Activated T-helper 1 cell treated with anti-CD3 and anti-CD28 coated beads, Interleukin-12 subunit alpha, Interleukin-12 subunit beta, Interleukin-2, Interleukin-4 antibody, amounts not matched to agents 30 ng/mL and 10 ng/mL and 1 ng/mL, durations not matched to agents 14 hours and 24 hours and 36 hours (primary cell): ENCODE measurements around the gene TMEM203. TPM values are rescaled to one million over a fixed set of nuclear protein-coding genes. Genes with fewer than 3 reads are reported as not detected.

Source experiments
- DNase-seq: peaks from one replicate; pipeline ENCODE4 v3.0.0; 2021; ENCODE audit warnings: low spot score
- H3K27ac Mint-ChIP-seq: one replicate; pipeline ENCODE4 v1.8.0; 2021; ENCODE audit warnings: mild to moderate bottlenecking, mixed read lengths
- H3K27me3 Mint-ChIP-seq: one replicate; pipeline ENCODE4 v1.8.0; 2022; ENCODE audit warnings: mild to moderate bottlenecking, moderate library complexity, mixed read lengths; ENCODE audit not compliant: insufficient read depth
- H3K36me3 Mint-ChIP-seq: one replicate; pipeline ENCODE4 v1.8.0; 2021; ENCODE audit warnings: low read depth, mixed read lengths
- H3K4me1 Mint-ChIP-seq: one replicate; pipeline ENCODE4 v1.8.0; 2021; ENCODE audit warnings: low read depth, mixed read lengths
- H3K4me3 Mint-ChIP-seq: one replicate; pipeline ENCODE4 v1.8.0; 2021; ENCODE audit warnings: mild to moderate bottlenecking, moderate library complexity, mixed read lengths
- H3K9me3 Mint-ChIP-seq: one replicate; pipeline ENCODE4 v1.8.0; 2021; ENCODE audit warnings: mixed read lengths
- intact Hi-C: fragments of 100-400 bp; cut with micrococcal nuclease; formaldehyde crosslinking; loops from one replicate; pipeline ENCODE4 v1.15.1; 2024
- total RNA-seq: library from RNA; stranded (reverse); gene quantifications from 2 replicates; pipeline ENCODE4 v1.2.3, GENCODE V29; 2022

TMEM203 gene
- total RNA-seq = 40.5 and 41.5 TPM in 2 replicates

GRCh38 chr9:137205126-137206069, at the start of gene TMEM203, which contains the start of gene NDOR1:
TMEM203 (minus strand) TSS chr9:137205648; CDS start chr9:137205414, 234 bp downstream.
NDOR1 (plus strand) TSS chr9:137205700; CDS start chr9:137205778, 78 bp downstream.
- Mint-ChIP-seq H3K9me3 (no peaks in the 10 kb centered on the region), H3K4me3 (peak within 1 kb of the TSS; percentile 95), H3K4me1 (peaks cover 42% of the 10 kb centered on the region), H3K36me3 (peaks cover 22% of the 10 kb centered on the region), H3K27ac (peak within 1 kb of the TSS; percentile 87), H3K27me3 (no peaks in the 10 kb centered on the region)
- DNase-seq = peak; percentile 93
- intact Hi-C loops = loop anchor here (1.0 to 2.0 kb wide), 4 partner anchors 17 to 55 kb away; partner anchors contain the start of genes ANAPC2, NELFB and SSNA1

DNA sequence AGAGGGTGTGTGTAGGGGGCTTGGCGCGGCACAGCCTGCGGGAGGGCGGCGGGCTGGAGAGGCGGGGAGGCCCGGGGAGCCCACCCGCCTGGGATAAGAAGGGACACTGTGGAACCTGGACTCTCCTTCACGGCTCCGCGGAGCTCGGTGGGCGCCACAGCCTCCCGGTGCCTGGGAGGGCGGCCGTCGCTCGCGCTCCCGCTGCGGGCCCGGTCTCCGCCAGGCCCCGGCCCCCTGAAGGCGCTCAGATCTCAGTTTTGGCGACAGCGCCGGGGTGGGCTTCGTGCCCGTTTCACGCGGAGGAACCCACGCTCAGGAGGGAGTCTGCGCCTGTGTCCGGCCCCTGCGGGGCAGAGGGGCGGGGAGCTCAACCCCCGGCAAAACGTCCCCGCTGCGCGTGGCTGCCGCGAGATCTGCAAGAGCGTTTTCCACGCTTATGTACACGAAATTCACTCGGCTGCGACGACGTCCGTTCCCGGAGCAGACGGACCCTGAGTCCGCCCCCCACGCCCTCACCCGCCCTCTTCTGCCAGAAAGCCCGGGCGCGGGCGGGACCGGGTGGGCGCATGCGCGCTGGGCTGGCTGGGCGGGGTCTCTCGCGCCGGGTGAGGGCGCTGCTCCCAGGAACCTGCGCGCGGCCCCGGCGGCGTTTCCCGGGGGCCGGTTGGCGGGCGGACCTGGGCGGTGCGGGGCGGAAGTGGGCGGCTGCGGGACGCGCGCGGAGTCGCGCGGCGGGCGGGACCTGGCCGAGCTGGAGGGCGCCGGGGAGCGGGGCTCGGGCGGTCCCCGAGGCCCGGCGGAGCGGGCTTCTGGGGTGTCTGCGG, 49.4 kb upstream of the TMEM203 start, which contains the start of gene NELFB:
Gene NELFB (plus strand): TSS at position 704 of the 824 bp plus-strand sequence.
- DNase-seq = peak; percentile 97
- peak within 1 kb of the TSS; percentile 90 for H3K4me3 Mint-ChIP-seq
- peak within 1 kb of the TSS; percentile 87 for H3K27ac Mint-ChIP-seq
- H3K4me1 Mint-ChIP-seq = peaks cover 5% of the 10 kb centered on the region
- intact Hi-C loops = loop anchor here (1.0 kb wide), 6 partner anchors 14 to 296 kb away; partner anchors contain the start of genes ANAPC2, MRPL41, NDOR1 and SSNA1
- H3K9me3 Mint-ChIP-seq = no peaks in the 10 kb centered on the region
- H3K27me3 Mint-ChIP-seq = peaks cover 2% of the 10 kb centered on the region
- peaks cover 7% of the 10 kb centered on the region for H3K36me3 Mint-ChIP-seq

DNA sequence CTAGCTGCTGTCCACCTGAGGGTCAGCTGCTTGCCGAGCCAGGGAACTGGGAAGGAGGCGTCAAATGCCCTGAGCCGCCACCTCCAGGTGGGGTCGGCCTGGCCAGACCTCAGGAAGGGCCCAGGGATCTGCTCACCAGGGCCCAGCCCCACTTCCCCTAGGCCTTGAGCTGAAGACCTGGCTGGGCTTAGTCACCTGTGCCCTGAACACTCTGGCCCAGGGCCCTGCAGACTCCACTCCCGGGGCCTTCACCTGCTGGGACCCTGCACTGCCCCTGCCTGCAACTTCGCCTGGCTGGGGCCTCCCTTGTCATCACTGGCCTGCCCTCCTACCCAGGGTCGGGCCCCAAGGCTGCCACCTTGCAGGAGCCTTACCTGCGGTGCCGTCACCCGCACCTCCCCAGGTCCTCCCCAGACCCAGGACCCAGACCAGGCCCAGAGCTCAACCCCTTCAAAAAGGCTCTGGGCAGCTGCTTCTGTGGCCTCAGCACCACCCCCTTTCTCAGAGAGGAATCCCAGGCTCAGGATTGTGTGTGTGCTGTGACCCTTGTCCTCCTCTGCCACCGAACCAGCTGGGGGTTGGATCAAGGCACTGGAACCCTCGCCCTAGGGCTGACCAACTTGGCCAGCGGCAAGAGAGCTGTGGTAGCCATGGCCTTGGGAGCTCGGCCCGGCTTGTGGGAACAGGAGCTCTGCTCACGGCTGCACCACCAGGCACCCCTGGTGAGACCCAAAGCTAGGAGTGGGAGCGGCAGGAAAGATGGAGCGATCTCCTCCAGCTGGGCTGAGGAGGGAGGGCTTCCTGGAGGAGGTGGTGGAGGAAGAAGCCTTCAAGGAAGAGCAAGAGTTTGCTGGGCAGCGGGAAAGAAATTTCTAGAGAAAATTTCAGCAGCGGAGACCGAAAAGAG, 48.5 kb upstream of the TMEM203 start:
- peak overlapping the region; percentile 87 for H3K4me3 Mint-ChIP-seq
- H3K27ac Mint-ChIP-seq = peak overlapping the region; percentile 87
- DNase-seq = no peak
- H3K36me3 Mint-ChIP-seq = peaks cover 3% of the 10 kb centered on the region
- intact Hi-C loops = no loop called here
- no peaks in the 10 kb centered on the region for H3K9me3 Mint-ChIP-seq
- H3K27me3 Mint-ChIP-seq = peaks cover 2% of the 10 kb centered on the region
- H3K4me1 Mint-ChIP-seq = peaks cover 5% of the 10 kb centered on the region

- H3K4me1 Mint-ChIP-seq = peaks cover 5% of the 10 kb centered on the region
- DNase-seq = no peak
- no peak overlapping the region for H3K27ac Mint-ChIP-seq
- intact Hi-C loops = no loop called here
- no peaks in the 10 kb centered on the region for H3K36me3 Mint-ChIP-seq
- peaks cover 2% of the 10 kb centered on the region for H3K27me3 Mint-ChIP-seq
- no peak overlapping the region for H3K4me3 Mint-ChIP-seq
- no peaks in the 10 kb centered on the region for H3K9me3 Mint-ChIP-seq
Measured at GRCh38 chr9:137252555-137253506, 47.4 kb upstream of the TMEM203 start.

- Mint-ChIP-seq H3K27ac (no peak overlapping the region), H3K4me3 (no peak overlapping the region), H3K9me3 (no peaks in the 10 kb centered on the region), H3K4me1 (peaks cover 5% of the 10 kb centered on the region), H3K36me3 (no peaks in the 10 kb centered on the region), H3K27me3 (peaks cover 2% of the 10 kb centered on the region)
- no peak for DNase-seq
- intact Hi-C loops = no loop called here
Measured at GRCh38 chr9:137251490-137252268, 46.2 kb upstream of the TMEM203 start.

DNA sequence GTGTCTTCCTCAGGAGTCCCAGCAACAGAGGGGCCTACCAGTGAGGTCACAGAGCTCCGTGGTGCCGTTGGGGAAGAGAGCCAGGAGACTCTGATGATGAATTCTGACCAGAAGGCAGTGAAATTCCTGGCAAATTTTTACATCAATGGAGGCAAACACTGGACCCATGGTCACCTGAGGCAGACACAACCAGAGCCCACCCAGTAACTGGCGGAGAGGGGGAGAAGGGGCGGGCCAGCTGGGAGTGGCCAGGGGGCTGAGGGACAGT, 45.7 kb upstream of the TMEM203 start, which contains the start of gene STPG3:
Gene STPG3 (plus strand): TSS at position 93 of the 268 bp plus-strand sequence. CDS start 1 bp downstream, at position 94.
- no peak within 1 kb of the TSS for H3K27ac Mint-ChIP-seq
- intact Hi-C loops = no loop called here
- H3K9me3 Mint-ChIP-seq = no peaks in the 10 kb centered on the region
- DNase-seq = no peak
- no peaks in the 10 kb centered on the region for H3K36me3 Mint-ChIP-seq
- H3K27me3 Mint-ChIP-seq = peaks cover 2% of the 10 kb centered on the region
- no peak within 1 kb of the TSS for H3K4me3 Mint-ChIP-seq
- H3K4me1 Mint-ChIP-seq = peaks cover 5% of the 10 kb centered on the region

DNA sequence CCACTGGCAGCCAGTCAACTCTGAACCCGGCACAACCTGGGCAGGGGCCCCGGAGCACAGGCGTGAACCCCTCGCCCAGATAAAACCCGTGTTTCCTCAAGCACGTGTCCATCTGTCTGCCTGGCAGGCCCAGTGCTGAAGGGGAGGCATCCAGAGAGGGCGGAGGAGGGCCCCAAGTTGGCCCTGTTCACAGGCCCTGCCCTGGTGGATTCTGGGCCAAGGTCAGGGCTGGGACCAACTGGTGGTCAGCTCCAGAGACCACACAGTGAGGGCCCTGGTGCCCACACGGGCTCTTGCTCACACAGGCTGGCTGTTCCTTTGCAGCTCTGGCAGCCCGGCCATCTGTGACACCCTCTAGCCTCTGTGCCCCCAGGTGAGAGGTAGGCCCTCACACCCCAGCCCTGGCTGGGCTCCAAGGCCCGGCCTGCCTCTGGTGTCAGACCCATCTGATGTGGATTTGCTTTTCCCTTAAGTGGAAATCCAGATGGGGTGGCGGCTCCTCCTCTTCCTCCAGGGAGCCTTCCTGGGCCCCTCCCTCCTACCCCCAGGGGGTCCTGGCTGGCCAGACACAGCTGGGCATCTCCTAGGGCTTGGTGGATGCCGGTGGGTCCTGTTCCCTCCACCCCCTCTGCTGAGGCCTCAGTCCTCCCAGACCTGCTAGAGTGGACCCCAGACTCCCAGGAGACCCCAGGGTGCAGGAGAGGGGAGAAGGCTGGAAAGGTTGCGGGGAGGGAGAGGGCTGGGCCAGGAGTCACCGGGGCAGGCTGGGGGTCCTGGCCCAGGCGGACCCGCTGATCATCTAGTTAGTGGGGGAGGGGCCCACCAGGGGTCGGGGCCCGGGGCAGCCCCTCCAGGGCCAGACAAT, 45.1 kb upstream of the TMEM203 start:
- peaks cover 2% of the 10 kb centered on the region for H3K27me3 Mint-ChIP-seq
- no peak for DNase-seq
- no peak overlapping the region for H3K27ac Mint-ChIP-seq
- no peaks in the 10 kb centered on the region for H3K9me3 Mint-ChIP-seq
- peaks cover 5% of the 10 kb centered on the region for H3K4me1 Mint-ChIP-seq
- H3K36me3 Mint-ChIP-seq = no peaks in the 10 kb centered on the region
- no peak overlapping the region for H3K4me3 Mint-ChIP-seq
- intact Hi-C loops = no loop called here

DNA sequence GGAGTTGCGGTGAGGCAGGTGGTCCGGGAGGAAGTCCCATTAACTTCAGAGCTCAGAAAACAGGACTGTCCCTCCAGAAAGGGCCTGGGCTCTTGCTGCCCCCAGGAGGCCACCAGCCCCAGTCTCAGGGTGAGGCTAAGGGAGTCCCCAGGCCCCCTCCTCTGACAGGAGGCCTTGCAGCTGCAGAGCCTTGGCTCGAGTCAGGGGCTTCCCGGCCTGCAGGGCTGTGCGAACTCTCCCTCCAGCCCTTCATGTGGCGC, 42.4 kb upstream of the TMEM203 start:
- no peak for DNase-seq
- H3K27me3 Mint-ChIP-seq = no peaks in the 10 kb centered on the region
- no peaks in the 10 kb centered on the region for H3K9me3 Mint-ChIP-seq
- H3K4me3 Mint-ChIP-seq = no peak overlapping the region
- intact Hi-C loops = no loop called here
- peaks cover 15% of the 10 kb centered on the region for H3K4me1 Mint-ChIP-seq
- H3K36me3 Mint-ChIP-seq = peaks cover 12% of the 10 kb centered on the region
- no peak overlapping the region for H3K27ac Mint-ChIP-seq

DNA sequence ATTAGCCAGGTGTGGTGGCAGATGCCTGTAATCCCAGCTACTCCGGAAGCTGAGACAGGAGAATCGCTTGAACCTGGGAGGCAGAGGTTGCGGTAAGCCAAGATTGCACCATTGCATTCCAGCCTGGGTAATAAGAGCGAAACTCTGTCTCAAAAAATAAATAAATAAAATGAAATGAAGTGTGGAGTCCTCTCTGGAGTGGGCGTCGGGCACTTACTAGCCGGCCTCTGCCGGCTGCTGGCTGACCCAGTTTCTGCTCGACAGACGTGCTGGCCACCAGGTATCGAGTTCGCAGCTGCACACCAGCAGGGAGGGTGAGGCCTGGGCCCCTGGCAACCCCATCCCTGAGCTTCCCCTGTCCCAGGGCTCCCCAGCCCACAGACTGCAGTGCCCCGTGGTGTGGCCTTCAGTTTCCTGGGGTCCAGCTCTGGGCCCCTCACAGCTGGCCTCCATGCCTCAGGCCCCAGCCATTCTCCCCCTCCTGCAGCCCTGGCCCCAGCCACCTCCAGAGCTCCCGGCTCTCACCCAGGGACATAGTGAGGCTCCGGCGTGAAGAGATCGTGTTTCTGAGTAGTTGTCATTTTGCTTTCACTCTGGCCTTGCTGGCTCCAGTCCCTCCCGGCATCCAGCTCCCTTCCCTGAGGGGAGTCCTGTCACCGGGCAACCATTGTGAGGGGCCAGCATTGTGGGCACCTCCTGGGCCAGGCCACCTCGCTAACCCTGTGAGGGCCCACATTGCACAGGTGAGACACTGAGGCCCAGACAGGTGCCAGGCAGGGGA, 41.9 kb upstream of the TMEM203 start:
- no peak for DNase-seq
- Mint-ChIP-seq H3K4me1 (peaks cover 20% of the 10 kb centered on the region), H3K9me3 (no peaks in the 10 kb centered on the region), H3K36me3 (peaks cover 17% of the 10 kb centered on the region), H3K27me3 (no peaks in the 10 kb centered on the region), H3K27ac (no peak overlapping the region), H3K4me3 (no peak overlapping the region)
- intact Hi-C loops = no loop called here
